ENCODE data around the gene OR51B5.

GRCh38 chr11:5367448-5368074 is 24.2 kb upstream of the OR51B5 start:
- TF ChIP-seq EZH2 (IDR thresholded peaks at IDR 0.05; ENCODE audit: borderline replicate concordance, insufficient read depth, low read length, poor library complexity, severe bottlenecking), result no peak
- no peak for TF ChIP-seq CTCF (IDR thresholded peaks at IDR 0.05; ENCODE audit: poor library complexity, severe bottlenecking)
- TF ChIP-seq MXI1 (conservative IDR thresholded peaks at IDR 0.05; ENCODE audit: poor library complexity, severe bottlenecking), result no peak
- no peak for TF ChIP-seq RAD21 (conservative IDR thresholded peaks at IDR 0.05)

Measured in neural cell (in vitro differentiated cells).